ENCODE results near the gene DRAM1.
A peak's percentile ranks its signal among the peaks of the same experiment; 100 is the strongest.

DRAM1 gene

DNA sequence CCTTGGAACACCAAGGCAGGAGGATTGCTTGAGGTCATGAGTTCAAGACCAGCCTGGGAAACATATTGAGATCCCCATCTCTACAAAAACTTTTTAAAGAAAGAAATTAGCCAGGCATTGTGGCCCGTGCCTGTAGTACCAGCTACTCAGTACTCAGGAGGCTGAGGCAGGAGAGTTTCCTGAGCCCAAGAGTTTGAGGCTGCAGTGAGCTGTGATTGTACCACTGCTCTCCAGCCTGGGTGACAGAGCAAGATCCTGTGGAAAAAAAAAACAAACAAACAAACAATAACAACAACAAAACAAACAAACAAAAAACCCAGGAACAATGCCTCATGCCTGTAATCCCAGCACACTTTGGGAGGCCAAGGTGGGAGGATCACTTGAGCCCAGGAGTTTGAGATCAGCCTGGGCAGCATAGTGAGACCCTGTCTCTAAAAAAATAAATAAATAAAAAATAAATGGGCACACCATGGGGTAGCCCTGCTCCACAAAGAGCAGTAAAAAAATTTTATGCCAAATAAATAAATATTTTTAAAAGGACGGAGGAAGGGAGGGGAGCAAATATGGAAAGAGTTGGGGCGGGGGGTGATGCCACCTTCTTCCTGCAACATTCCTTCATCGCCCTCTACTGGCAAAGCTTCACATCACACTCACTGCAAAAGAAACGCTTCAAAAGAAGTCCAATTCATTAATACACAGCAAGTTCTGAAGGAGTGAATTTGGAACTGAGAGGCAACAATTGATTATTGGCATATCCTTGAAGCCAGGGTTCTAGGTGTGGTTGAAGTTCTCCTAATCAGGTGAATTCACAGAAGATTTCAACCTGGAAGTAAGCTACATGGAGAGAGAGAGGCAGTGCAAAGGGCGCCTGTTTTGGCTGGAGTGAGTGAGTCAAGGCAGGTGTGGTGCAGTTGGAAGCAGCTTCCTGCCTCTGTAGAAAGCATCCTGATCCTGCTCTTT lies 37.8 kb upstream of the DRAM1 start:
- H3K27ac ChIP-seq (replicated peaks), result no peak overlapping the region
- DNase-seq (ENCODE audit: low read depth in 1 of 2, low spot score in 1 of 2), result peak in 1 of 2 experiments; percentile 62
- no peaks in the 10 kb centered on the region for H3K27me3 ChIP-seq (ENCODE audit: insufficient read depth, poor library complexity, severe bottlenecking)
- no peak for TF ChIP-seq SPI1 (IDR thresholded peaks at IDR 0.05; ENCODE audit: borderline replicate concordance, low read depth)
- TF ChIP-seq POLR2AphosphoS5 (IDR thresholded peaks at IDR 0.05; ENCODE audit: low read depth), result no peak
- no peak for TF ChIP-seq GABPA (IDR thresholded peaks at IDR 0.05; ENCODE audit: low read depth)
- TF ChIP-seq, protein P1, sequence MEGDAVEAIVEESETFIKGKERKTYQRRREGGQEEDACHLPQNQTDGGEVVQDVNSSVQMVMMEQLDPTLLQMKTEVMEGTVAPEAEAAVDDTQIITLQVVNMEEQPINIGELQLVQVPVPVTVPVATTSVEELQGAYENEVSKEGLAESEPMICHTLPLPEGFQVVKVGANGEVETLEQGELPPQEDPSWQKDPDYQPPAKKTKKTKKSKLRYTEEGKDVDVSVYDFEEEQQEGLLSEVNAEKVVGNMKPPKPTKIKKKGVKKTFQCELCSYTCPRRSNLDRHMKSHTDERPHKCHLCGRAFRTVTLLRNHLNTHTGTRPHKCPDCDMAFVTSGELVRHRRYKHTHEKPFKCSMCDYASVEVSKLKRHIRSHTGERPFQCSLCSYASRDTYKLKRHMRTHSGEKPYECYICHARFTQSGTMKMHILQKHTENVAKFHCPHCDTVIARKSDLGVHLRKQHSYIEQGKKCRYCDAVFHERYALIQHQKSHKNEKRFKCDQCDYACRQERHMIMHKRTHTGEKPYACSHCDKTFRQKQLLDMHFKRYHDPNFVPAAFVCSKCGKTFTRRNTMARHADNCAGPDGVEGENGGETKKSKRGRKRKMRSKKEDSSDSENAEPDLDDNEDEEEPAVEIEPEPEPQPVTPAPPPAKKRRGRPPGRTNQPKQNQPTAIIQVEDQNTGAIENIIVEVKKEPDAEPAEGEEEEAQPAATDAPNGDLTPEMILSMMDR (IDR thresholded peaks at IDR 0.05; ENCODE audit: insufficient read depth, low read length), result peak; percentile 74
- no peak overlapping the region for H3K4me3 ChIP-seq (replicated peaks; ENCODE audit: insufficient read depth, low read length)

DNA sequence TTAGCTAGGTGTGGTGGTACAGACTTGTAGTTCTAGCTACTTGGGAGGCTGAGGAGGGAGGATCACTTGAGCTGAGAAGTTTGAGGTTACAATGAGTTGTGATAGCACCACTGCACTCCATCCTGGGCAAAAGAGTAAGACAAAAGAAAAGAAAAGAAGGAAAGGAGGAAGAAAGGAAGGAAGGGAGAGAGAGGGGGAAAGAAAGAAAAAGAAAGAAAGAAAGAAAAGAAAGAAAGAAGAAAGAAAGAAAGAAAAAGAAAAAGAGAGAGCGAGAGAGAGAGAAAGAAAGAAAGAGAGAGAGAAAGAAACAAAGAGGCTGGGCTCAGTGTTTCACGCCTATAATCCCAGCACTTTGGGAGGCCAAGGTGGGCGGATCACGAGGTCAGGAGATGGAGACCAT lies 36.3 kb upstream of the DRAM1 start:
- TF ChIP-seq, protein P2, sequence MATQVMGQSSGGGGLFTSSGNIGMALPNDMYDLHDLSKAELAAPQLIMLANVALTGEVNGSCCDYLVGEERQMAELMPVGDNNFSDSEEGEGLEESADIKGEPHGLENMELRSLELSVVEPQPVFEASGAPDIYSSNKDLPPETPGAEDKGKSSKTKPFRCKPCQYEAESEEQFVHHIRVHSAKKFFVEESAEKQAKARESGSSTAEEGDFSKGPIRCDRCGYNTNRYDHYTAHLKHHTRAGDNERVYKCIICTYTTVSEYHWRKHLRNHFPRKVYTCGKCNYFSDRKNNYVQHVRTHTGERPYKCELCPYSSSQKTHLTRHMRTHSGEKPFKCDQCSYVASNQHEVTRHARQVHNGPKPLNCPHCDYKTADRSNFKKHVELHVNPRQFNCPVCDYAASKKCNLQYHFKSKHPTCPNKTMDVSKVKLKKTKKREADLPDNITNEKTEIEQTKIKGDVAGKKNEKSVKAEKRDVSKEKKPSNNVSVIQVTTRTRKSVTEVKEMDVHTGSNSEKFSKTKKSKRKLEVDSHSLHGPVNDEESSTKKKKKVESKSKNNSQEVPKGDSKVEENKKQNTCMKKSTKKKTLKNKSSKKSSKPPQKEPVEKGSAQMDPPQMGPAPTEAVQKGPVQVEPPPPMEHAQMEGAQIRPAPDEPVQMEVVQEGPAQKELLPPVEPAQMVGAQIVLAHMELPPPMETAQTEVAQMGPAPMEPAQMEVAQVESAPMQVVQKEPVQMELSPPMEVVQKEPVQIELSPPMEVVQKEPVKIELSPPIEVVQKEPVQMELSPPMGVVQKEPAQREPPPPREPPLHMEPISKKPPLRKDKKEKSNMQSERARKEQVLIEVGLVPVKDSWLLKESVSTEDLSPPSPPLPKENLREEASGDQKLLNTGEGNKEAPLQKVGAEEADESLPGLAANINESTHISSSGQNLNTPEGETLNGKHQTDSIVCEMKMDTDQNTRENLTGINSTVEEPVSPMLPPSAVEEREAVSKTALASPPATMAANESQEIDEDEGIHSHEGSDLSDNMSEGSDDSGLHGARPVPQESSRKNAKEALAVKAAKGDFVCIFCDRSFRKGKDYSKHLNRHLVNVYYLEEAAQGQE (IDR thresholded peaks at IDR 0.05; ENCODE audit: insufficient replicate concordance, low read depth), result no peak
- TF ChIP-seq GABPA (IDR thresholded peaks at IDR 0.05; ENCODE audit: low read depth) (no peak), POLR2AphosphoS5 (IDR thresholded peaks at IDR 0.05; ENCODE audit: low read depth) (no peak), SPI1 (IDR thresholded peaks at IDR 0.05; ENCODE audit: borderline replicate concordance, low read depth) (no peak)
- TF ChIP-seq, protein P1 (IDR thresholded peaks at IDR 0.05; ENCODE audit: insufficient read depth, low read length), result no peak
- no peaks in the 10 kb centered on the region for H3K27me3 ChIP-seq (ENCODE audit: insufficient read depth, poor library complexity, severe bottlenecking)
- no peak for DNase-seq (ENCODE audit: low read depth in 1 of 2, low spot score in 1 of 2)
- no peak overlapping the region for H3K27ac ChIP-seq (replicated peaks)
- no peak overlapping the region for H3K4me3 ChIP-seq (replicated peaks; ENCODE audit: insufficient read depth, low read length)

DNA sequence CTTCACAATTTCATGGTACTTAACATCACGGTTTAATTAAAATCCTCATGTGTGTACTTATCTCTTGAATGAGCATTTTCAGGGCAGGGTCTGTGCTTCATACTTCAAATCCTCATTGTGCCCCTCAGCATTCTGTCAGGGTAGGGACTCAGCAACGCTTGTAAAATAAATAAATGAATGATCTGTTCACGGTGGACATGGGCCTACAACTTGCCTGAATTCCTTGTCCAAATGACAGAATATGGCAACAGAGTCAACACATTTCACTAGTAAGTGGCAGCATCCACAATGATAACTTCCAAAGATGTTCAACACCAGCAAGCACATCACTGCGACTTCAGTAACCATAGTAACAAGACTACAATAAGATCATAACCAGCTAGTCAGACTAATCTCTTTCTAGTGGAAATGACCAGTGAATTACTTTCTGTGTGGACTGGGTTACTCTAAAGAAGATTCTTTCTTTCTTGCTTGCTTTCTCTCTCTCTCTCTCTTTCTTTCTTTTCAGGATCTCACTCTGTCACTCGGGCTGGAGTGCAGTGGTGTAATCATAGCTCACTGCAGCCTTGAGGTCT lies 32.2 kb upstream of the DRAM1 start:
- no peak for DNase-seq (ENCODE audit: low read depth in 1 of 2, low spot score in 1 of 2)
- Histone ChIP-seq H3K27me3 (ENCODE audit: insufficient read depth, poor library complexity, severe bottlenecking) (no peaks in the 10 kb centered on the region), H3K27ac (replicated peaks) (no peak overlapping the region), H3K4me3 (replicated peaks; ENCODE audit: insufficient read depth, low read length) (no peak overlapping the region)
- no peak for TF ChIP-seq POLR2AphosphoS5 (IDR thresholded peaks at IDR 0.05; ENCODE audit: low read depth)
- TF ChIP-seq SPI1 (IDR thresholded peaks at IDR 0.05; ENCODE audit: borderline replicate concordance, low read depth), result no peak
- TF ChIP-seq, protein P1 (IDR thresholded peaks at IDR 0.05; ENCODE audit: insufficient read depth, low read length), result no peak
- TF ChIP-seq, protein P2 (IDR thresholded peaks at IDR 0.05; ENCODE audit: insufficient replicate concordance, low read depth), result no peak
- TF ChIP-seq GABPA (IDR thresholded peaks at IDR 0.05; ENCODE audit: low read depth), result no peak

All from HL-60 (cell line).